HG03520 (cell line): Measurements from ENCODE around the gene ADH5.
"Not testable (repeated sequence)": the region's sequence is repeated elsewhere in the genome, so short reads cannot be mapped to it uniquely, and the experiment has no call there.

ENCODE experiments used
- ATAC-seq: cut with Tn5 transposase; IDR thresholded peaks from one replicate; pipeline ENCODE4 v1.9.1; 2021; ENCODE audit warnings: mild to moderate bottlenecking, moderate library complexity; ENCODE audit not compliant: unreplicated experiment

The ADH5 gene

GRCh38 chr4:99088481-99089365 is at the start of gene ADH5:
Gene ADH5 (minus strand): TSS chr4:99088788. CDS start chr4:99088700, 88 bp downstream.
- ATAC-seq: peak; percentile 90

GRCh38 chr4:99136329-99136728 is 47.7 kb upstream of the ADH5 start:
- no peak for ATAC-seq

GRCh38 chr4:99135541-99136162 is 47.1 kb upstream of the ADH5 start:
- no peak for ATAC-seq

- no peak for ATAC-seq
These were observed 46.0 kb upstream of the ADH5 start for GRCh38 chr4:99134586-99134985.

GRCh38 chr4:99131378-99131777 is 42.8 kb upstream of the ADH5 start:
- ATAC-seq: no peak

- no peak for ATAC-seq
These were observed 37.8 kb upstream of the ADH5 start for GRCh38 chr4:99126376-99126775.

- ATAC-seq: no peak
These were observed 32.4 kb upstream of the ADH5 start for GRCh38 chr4:99121008-99121407.

GRCh38 chr4:99120501-99120900 is 31.9 kb upstream of the ADH5 start:
- ATAC-seq: no peak

- ATAC-seq: no peak
These were observed 29.5 kb upstream of the ADH5 start for GRCh38 chr4:99117876-99118693.

- ATAC-seq: not testable (repeated sequence)
These were observed 28.7 kb upstream of the ADH5 start for GRCh38 chr4:99117122-99117841.

- ATAC-seq: not testable (repeated sequence)
These were observed 20.7 kb upstream of the ADH5 start for GRCh38 chr4:99109286-99109685.

GRCh38 chr4:99104153-99104552 is 15.6 kb upstream of the ADH5 start:
- no peak for ATAC-seq

- ATAC-seq: no peak
These were observed 14.6 kb upstream of the ADH5 start for GRCh38 chr4:99103166-99103565.

GRCh38 chr4:99102634-99103033 is 14.0 kb upstream of the ADH5 start:
- no peak for ATAC-seq

GRCh38 chr4:99100876-99101275 is 12.3 kb upstream of the ADH5 start:
- ATAC-seq: no peak

GRCh38 chr4:99099814-99100213 is 11.2 kb upstream of the ADH5 start:
- not testable (repeated sequence) for ATAC-seq

GRCh38 chr4:99099311-99099710 is 10.7 kb upstream of the ADH5 start:
- ATAC-seq: no peak

- ATAC-seq: not testable (repeated sequence)
These were observed 3.3 kb upstream of the ADH5 start for GRCh38 chr4:99091841-99092240.

- ATAC-seq: no peak
These were observed 2.6 kb upstream of the ADH5 start for GRCh38 chr4:99091216-99091575.

- ATAC-seq: no peak
These were observed 2.1 kb upstream of the ADH5 start for GRCh38 chr4:99090481-99091215.
